K562 (cell line): ENCODE results near the gene ZNHIT6. TPM values are rescaled to one million over a fixed set of nuclear protein-coding genes. Genes with fewer than 3 reads are reported as not detected.

Experiments used
- ATAC-seq: fragments of 200-7000 bp; cut with Tn5 transposase; 3 replicates; pipeline ENCODE4 v1.9.1; 2020; ENCODE audit warnings: moderate library complexity
- BruUV-seq: library from RNA; stranded (reverse); fragments of 400-500 nt; replicated peaks from 2 replicates; lab custom pipeline; 2021; lab: Mats Ljungman, UMichigan
- CTCF ChIA-PET: fragments of 300-600 bp; formaldehyde crosslinking; extraction: SDS; loops from one replicate; lab custom pipeline; 2021; ENCODE audit warnings: low intra/inter-chr PET ratio; lab: Yijun Ruan, JAX
- POLR2A ChIA-PET: fragments of 300-600, 350-650 bp; sonication (Branson Sonifier 250); formaldehyde crosslinking; extraction: SDS; loops from one replicate; lab custom pipeline; 2021; ENCODE audit warnings: antibody characterized with exemption, inconsistent platforms; lab: Yijun Ruan, JAX
- DNase-seq, 4 experiments: peaks; one replicate each; pipeline versions ENCODE4 v3.0.0 to v3.0.0-alpha.2; 2011 to 2018; ENCODE audit warnings: low spot score in 3 of 4, mixed read lengths in 3 of 4; ENCODE audit errors: extremely low read depth in 1 of 4
- FAIRE-seq: peaks from 2 replicates; lab custom pipeline; 2011; peaks lifted over from hg19 to GRCh38; lab: Jason Lieb, UNC
- H2AFZ ChIP-seq: 2 replicates; pipeline ENCODE4 v1.6.0; 2011; ENCODE audit warnings: low read depth, low read length, control low read depth, inconsistent platforms
- H3K27ac ChIP-seq: fragments of 200-600 bp; 3 replicates; pipeline ENCODE4 v1.8.0; 2011; ENCODE audit warnings: low read depth, mild to moderate bottlenecking, control low read depth, inconsistent platforms, low read length, moderate library complexity, mixed read lengths; ENCODE audit errors: extremely low read depth
- H3K27me3 ChIP-seq, 2 experiments: fragments of 300-600 bp in 1 of 2; 2 replicates in 1 of 2; 3 replicates in 1 of 2; pipeline versions ENCODE4 v1.6.0 to v1.8.0; 2011; ENCODE audit warnings: inconsistent platforms in 2 of 2, low read length in 2 of 2, mild to moderate bottlenecking in 1 of 2, mixed read lengths in 1 of 2, moderate library complexity in 1 of 2; ENCODE audit not compliant: control insufficient read depth in 2 of 2, insufficient read depth in 2 of 2
- H3K36me3 ChIP-seq: fragments of 300-600 bp; 3 replicates; pipeline ENCODE4 v1.8.0; 2011; ENCODE audit warnings: mild to moderate bottlenecking, low read length, inconsistent platforms; ENCODE audit not compliant: control insufficient read depth, insufficient read depth
- H3K4me1 ChIP-seq, 2 experiments: fragments of 200-600 bp in 1 of 2; replicated peaks in 1 of 2; 2 replicates in 1 of 2; 3 replicates in 1 of 2; pipeline versions ENCODE4 v1.5.1 to v1.8.0; 2011; ENCODE audit warnings: inconsistent platforms in 2 of 2, low read length in 2 of 2, mild to moderate bottlenecking in 1 of 2, mixed read lengths in 1 of 2, moderate library complexity in 1 of 2; ENCODE audit not compliant: control insufficient read depth in 2 of 2, insufficient read depth in 2 of 2
- H3K4me2 ChIP-seq: 2 replicates; pipeline ENCODE4 v1.6.1; 2011; ENCODE audit warnings: low read length, control low read depth, inconsistent platforms, mixed read lengths; ENCODE audit not compliant: insufficient read depth
- H3K4me3 ChIP-seq: fragments of 200-600 bp; sonication (generic), shearing (Covaris generic); 2 replicates; pipeline ENCODE4 v1.5.1; 2016; ENCODE audit warnings: control low read depth, inconsistent platforms
- H3K79me2 ChIP-seq: fragments of 200-600 bp; 3 replicates; pipeline ENCODE4 v1.8.0; 2011; ENCODE audit warnings: low read length, inconsistent platforms; ENCODE audit not compliant: control insufficient read depth, insufficient read depth
- H3K9ac ChIP-seq, 2 experiments: 2 replicates each; pipeline versions ENCODE4 v1.6.0 to v1.6.1; 2011; ENCODE audit warnings: low read depth in 2 of 2, low read length in 2 of 2, control low read depth in 1 of 2, inconsistent platforms in 1 of 2, mild to moderate bottlenecking in 1 of 2, mixed read lengths in 1 of 2; ENCODE audit not compliant: insufficient read depth in 1 of 2
- H3K9me1 ChIP-seq: one replicate; pipeline ENCODE4 v1.6.0; 2011; ENCODE audit warnings: inconsistent platforms, mild to moderate bottlenecking, low read length, moderate library complexity; ENCODE audit not compliant: control insufficient read depth, insufficient read depth
- H3K9me3 ChIP-seq: replicated peaks from 2 replicates; pipeline ENCODE4 v1.5.1; 2011; ENCODE audit warnings: low read depth, low read length, inconsistent platforms; ENCODE audit not compliant: control insufficient read depth, insufficient read depth
- H4K20me1 ChIP-seq: replicated peaks from 2 replicates; pipeline ENCODE4 v1.6.1; 2011; ENCODE audit warnings: low read length, inconsistent platforms, mixed read lengths; ENCODE audit not compliant: control insufficient read depth, insufficient read depth
- TRIM25 ChIP-seq: fragments of 450-650 bp; IDR thresholded peaks from 2 replicates; pipeline ENCODE4 v1.7.0; 2016; ENCODE audit warnings: borderline replicate concordance
- ZFP36 ChIP-seq: fragments of 150-350 bp; IDR thresholded peaks from 2 replicates; pipeline ENCODE4 v1.6.1; 2018; ENCODE audit warnings: low read length, low read depth; ENCODE audit not compliant: partially characterized antibody
- WGBS: fragments of 100-300 bp; shearing (Covaris generic); methylation state at CpG from one replicate; pipeline ENCODE4 v1.1.6; 2016; ENCODE audit warnings: low coverage, mixed read lengths; ENCODE audit not compliant: insufficient coverage; ENCODE audit errors: missing lambda C conversion rate; 5-methylcytosine and 5-hydroxymethylcytosine counted together
- in situ Hi-C: fragments of 300-500 bp; cut with MboI; formaldehyde crosslinking; loops from 4 replicates; pipeline ENCODE4 v1.15.0; 2018; ENCODE audit warnings: inconsistent platforms, mixed read lengths
- intact Hi-C: fragments of 100-400 bp; cut with micrococcal nuclease; formaldehyde crosslinking; loops from 2 replicates; pipeline ENCODE4 v1.14.2; 2022
- polyA plus RNA-seq, 8 experiments: library from polyadenylated mRNA; depleted of rRNA in 4 of 8; stranded (reverse) in 5 of 8; unstranded in 3 of 8; fragments of >200 nt; fragmentation: Nextera tagmentation in 2 of 8; fragmentation: Illumina TruSeq in 1 of 8; extraction: Ambion mirVana in 2 of 8; extraction: Trizol in 1 of 8; gene quantifications; 2 replicates each; pipeline versions ENCODE4 v1.2.1 to v1.2.3, GENCODE V29; 2011 to 2014; ENCODE audit warnings: inconsistent platforms in 1 of 8, missing spikeins in 1 of 8
- total RNA-seq, 7 experiments: library from RNA; depleted of rRNA in 6 of 7; stranded (reverse); fragments of >200 nt in 6 of 7; fragmentation: Illumina TruSeq in 2 of 7; extraction: Trizol in 2 of 7; gene quantifications; 2 replicates each; pipeline versions ENCODE4 v1.2.1 to v1.2.3, GENCODE V29; 2011 to 2021; ENCODE audit warnings: low replicate concordance in 1 of 7
- TF ChIP-seq, protein P1 (sequence below): fragments of 450-650 bp; formaldehyde crosslinking; IDR thresholded peaks from 2 replicates; pipeline ENCODE4 v1.4.0; 2020; ENCODE audit warnings: mild to moderate bottlenecking, mixed read lengths

The ZNHIT6 gene
- total and polyA plus RNA-seq, 9 of the 15 experiments (the other 6 are each of a cell fraction or from before 2014, with no cell fraction given) = 15.4 to 37.6 (median 21.7) TPM

GRCh38 chr1:85681087-85681486 is 27.1 kb downstream of the ZNHIT6 start:
- H4K20me1 ChIP-seq = no peaks in the 10 kb centered on the region
- H3K9me3 ChIP-seq = no peaks in the 10 kb centered on the region
- intact Hi-C loops = no loop called here
- no TSS peak for BruUV-seq
- H3K4me2 ChIP-seq = no peak overlapping the region
- FAIRE-seq = no peak
- TF ChIP-seq ZFP36 = no peak
- TF ChIP-seq, protein P1, sequence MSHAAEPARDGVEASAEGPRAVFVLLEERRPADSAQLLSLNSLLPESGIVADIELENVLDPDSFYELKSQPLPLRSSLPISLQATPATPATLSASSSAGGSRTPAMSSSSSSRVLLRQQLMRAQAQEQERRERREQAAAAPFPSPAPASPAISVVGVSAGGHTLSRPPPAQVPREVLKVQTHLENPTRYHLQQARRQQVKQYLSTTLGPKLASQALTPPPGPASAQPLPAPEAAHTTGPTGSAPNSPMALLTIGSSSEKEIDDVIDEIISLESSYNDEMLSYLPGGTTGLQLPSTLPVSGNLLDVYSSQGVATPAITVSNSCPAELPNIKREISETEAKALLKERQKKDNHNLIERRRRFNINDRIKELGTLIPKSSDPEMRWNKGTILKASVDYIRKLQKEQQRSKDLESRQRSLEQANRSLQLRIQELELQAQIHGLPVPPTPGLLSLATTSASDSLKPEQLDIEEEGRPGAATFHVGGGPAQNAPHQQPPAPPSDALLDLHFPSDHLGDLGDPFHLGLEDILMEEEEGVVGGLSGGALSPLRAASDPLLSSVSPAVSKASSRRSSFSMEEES (CRISPR knock-in tag) = no peak
- no peak for TF ChIP-seq TRIM25
- TF ChIP-seq, all 486 proteins: peak for 0
- Histone ChIP-seq H3K27ac (no peak overlapping the region), H3K9ac (no peak overlapping the region), H3K4me1 (no peaks in the 10 kb centered on the region), H2AFZ (no peak overlapping the region), H3K9me1 (no peaks in the 10 kb centered on the region), H3K79me2 (peaks cover 10% of the 10 kb centered on the region; the same call in 1 of the 3 replicates), H3K27me3 (no peaks in the 10 kb centered on the region), H3K4me3 (no peak overlapping the region), H3K36me3 (peaks cover 48% of the 10 kb centered on the region; the same call in 2 of the 3 replicates)
- CTCF ChIA-PET = no interaction called here
- no peak for DNase-seq
- WGBS = 90% methylated on average over 2 of the region's 2 CpGs
- POLR2A ChIA-PET = interaction anchor here (0.8 kb wide), 1 partner anchor 12 kb away, joined by 4 read pairs; no protein-coding TSS in a partner anchor
- ATAC-seq = no peak
- in situ Hi-C loops = no loop called here
